GM13976 (cell line): ENCODE data around the gene C1QB.

Experiments
- DNase-seq: peaks from one replicate; pipeline ENCODE4 v3.0.0; 2012; ENCODE audit warnings: low spot score
- CTCF ChIP-seq: IDR thresholded peaks from 2 replicates; pipeline ENCODE4 v1.5.1; 2012; ENCODE audit warnings: borderline replicate concordance, mild to moderate bottlenecking; ENCODE audit not compliant: insufficient read depth; ENCODE audit errors: extremely low read depth, missing control alignments, control extremely low read depth
- in situ Hi-C: fragments of 300-500 bp; cut with MboI; formaldehyde crosslinking; loops from one replicate; pipeline ENCODE4 v1.12.0; 2022; ENCODE audit warnings: low sequenced_read_pairs, mixed read lengths, inconsistent platforms; ENCODE audit not compliant: unreplicated experiment

C1QB gene

GRCh38 chr1:22645931-22646330 is 7.1 kb upstream of the C1QB start:
- no peak for DNase-seq
- TF ChIP-seq CTCF, result no peak
- in situ Hi-C loops, result loop anchor here (10.0 to 25.0 kb wide), 2 partner anchors 221 to 509 kb away; partner anchors contain the start of gene WNT4

- DNase-seq, result no peak
- no peak for TF ChIP-seq CTCF
- in situ Hi-C loops, result loop anchor here (10.0 to 25.0 kb wide), 2 partner anchors 222 to 509 kb away; partner anchors contain the start of gene WNT4
Observed at GRCh38 chr1:22646384-22646783, 6.7 kb upstream of the C1QB start.

GRCh38 chr1:22650089-22650693 is 2.8 kb upstream of the C1QB start:
- DNase-seq, result no peak
- in situ Hi-C loops, result no loop called here
- TF ChIP-seq CTCF, result no peak

GRCh38 chr1:22651941-22652856 is 837 bp upstream of the C1QB start:
- no peak for DNase-seq
- TF ChIP-seq CTCF, result no peak
- in situ Hi-C loops, result no loop called here

- TF ChIP-seq CTCF, result no peak
- in situ Hi-C loops, result no loop called here
Observed at GRCh38 chr1:22654692-22655091, 1.7 kb downstream of the C1QB start.

GRCh38 chr1:22658385-22659163 is 5.5 kb downstream of the C1QB start:
- in situ Hi-C loops, result no loop called here
- no peak for TF ChIP-seq CTCF
- DNase-seq, result no peak

More at GRCh38 chr1:22654692-22655091, 1.7 kb downstream of the C1QB start:
- DNase-seq, result no peak
